Measurements from ENCODE around the gene HS3ST5. TPM values are rescaled to one million over a fixed set of nuclear protein-coding genes. Genes with fewer than 3 reads are reported as not detected.

HS3ST5 gene
- polyA plus RNA-seq, 1 donor (not counting 4 experiments of a cell fraction or from before 2014, with no cell fraction given) = not detected

- no peak overlapping the region for H3K4me2 ChIP-seq (ENCODE audit: control insufficient read depth, extremely low read depth, insufficient read depth, low read depth, low read length)
- H3K79me2 ChIP-seq (ENCODE audit: control insufficient read depth, insufficient read depth, low read length) = no peaks in the 10 kb centered on the region
- H3K36me3 ChIP-seq (ENCODE audit: control insufficient read depth in 2 of 2, extremely low read depth in 1 of 2, insufficient read depth in 2 of 2, low read length in 2 of 2) = no peaks in the 10 kb centered on the region
- no peaks in the 10 kb centered on the region for H3K9me1 ChIP-seq (ENCODE audit: control insufficient read depth, extremely low read depth, insufficient read depth, low read length)
- H2AFZ ChIP-seq (ENCODE audit: control insufficient read depth, low read length) = no peak overlapping the region
- dilution Hi-C loops (cut with MboI; ENCODE audit: extremely low pct_ligation_motif_present, low sequenced_read_pairs) = no loop called here
- TF ChIP-seq CTCF (optimal IDR thresholded peaks at IDR 0.05 in 1 of 3, IDR thresholded peaks at IDR 0.05 in 1 of 3, conservative IDR thresholded peaks at IDR 0.05 in 1 of 3; ENCODE audit: extremely low read depth in 1 of 3, insufficient read depth in 2 of 3, low read length in 3 of 3) (no peak), EZH2 (IDR thresholded peaks at IDR 0.05; ENCODE audit: low read length) (no peak)
- no peak for FAIRE-seq
- no peaks in the 10 kb centered on the region for H3K27me3 ChIP-seq (ENCODE audit: control insufficient read depth, extremely low read depth, insufficient read depth, low read length)
- no peak for DNase-seq (ENCODE audit: low read depth, low spot score)
- no peaks in the 10 kb centered on the region for H4K20me1 ChIP-seq (ENCODE audit: control insufficient read depth, extremely low read depth, insufficient read depth, low read length)
- no peaks in the 10 kb centered on the region for H3K4me1 ChIP-seq (ENCODE audit: control insufficient read depth, extremely low read depth, insufficient read depth, low read length)
- no peak overlapping the region for H3K27ac ChIP-seq (ENCODE audit: control insufficient read depth, insufficient read depth, low read length)
- no peak overlapping the region for H3K9ac ChIP-seq (ENCODE audit: control insufficient read depth, extremely low read depth, insufficient read depth, low read length)
- H3K4me3 ChIP-seq (ENCODE audit: control insufficient read depth in 2 of 3, extremely low read depth in 1 of 3, insufficient read depth in 2 of 3, low read depth in 1 of 3, low read length in 3 of 3) = no peak overlapping the region
- no peaks in the 10 kb centered on the region for H3K9me3 ChIP-seq (ENCODE audit: control insufficient read depth, low read depth, low read length)
These were observed 181.9 kb downstream of the HS3ST5 start for GRCh38 chr6:114160881-114161280.

GRCh38 chr6:114159727-114160126 is 183.1 kb downstream of the HS3ST5 start:
- Histone ChIP-seq H4K20me1 (ENCODE audit: control insufficient read depth, extremely low read depth, insufficient read depth, low read length) (no peaks in the 10 kb centered on the region), H3K4me2 (ENCODE audit: control insufficient read depth, extremely low read depth, insufficient read depth, low read depth, low read length) (no peak overlapping the region), H3K9me3 (ENCODE audit: control insufficient read depth, low read depth, low read length) (no peaks in the 10 kb centered on the region), H3K36me3 (ENCODE audit: control insufficient read depth in 2 of 2, extremely low read depth in 1 of 2, insufficient read depth in 2 of 2, low read length in 2 of 2) (no peaks in the 10 kb centered on the region), H2AFZ (ENCODE audit: control insufficient read depth, low read length) (no peak overlapping the region), H3K27ac (ENCODE audit: control insufficient read depth, insufficient read depth, low read length) (no peak overlapping the region), H3K9ac (ENCODE audit: control insufficient read depth, extremely low read depth, insufficient read depth, low read length) (no peak overlapping the region), H3K9me1 (ENCODE audit: control insufficient read depth, extremely low read depth, insufficient read depth, low read length) (no peaks in the 10 kb centered on the region), H3K79me2 (ENCODE audit: control insufficient read depth, insufficient read depth, low read length) (no peaks in the 10 kb centered on the region), H3K4me3 (ENCODE audit: control insufficient read depth in 2 of 3, extremely low read depth in 1 of 3, insufficient read depth in 2 of 3, low read depth in 1 of 3, low read length in 3 of 3) (no peak overlapping the region), H3K4me1 (ENCODE audit: control insufficient read depth, extremely low read depth, insufficient read depth, low read length) (no peaks in the 10 kb centered on the region), H3K27me3 (ENCODE audit: control insufficient read depth, extremely low read depth, insufficient read depth, low read length) (no peaks in the 10 kb centered on the region)
- FAIRE-seq (no peak), DNase-seq (ENCODE audit: low read depth, low spot score) (no peak)
- TF ChIP-seq CTCF (optimal IDR thresholded peaks at IDR 0.05 in 1 of 3, IDR thresholded peaks at IDR 0.05 in 1 of 3, conservative IDR thresholded peaks at IDR 0.05 in 1 of 3; ENCODE audit: extremely low read depth in 1 of 3, insufficient read depth in 2 of 3, low read length in 3 of 3) = no peak
- TF ChIP-seq EZH2 (IDR thresholded peaks at IDR 0.05; ENCODE audit: low read length) = no peak
- dilution Hi-C loops (cut with MboI; ENCODE audit: extremely low pct_ligation_motif_present, low sequenced_read_pairs) = no loop called here
